HS-27A (cell line): ENCODE data around the gene RANBP9.

Source experiments
- DNase-seq: peaks from one replicate; pipeline ENCODE4 v3.0.0-alpha.2; 2012; ENCODE audit warnings: low read depth, missing footprints

RANBP9 gene

GRCh38 chr6:13653296-13653695 is 58.3 kb downstream of the RANBP9 start:
- DNase-seq: no peak

GRCh38 chr6:13649393-13649792 is 62.2 kb downstream of the RANBP9 start:
- no peak for DNase-seq

- DNase-seq: no peak
Observed at GRCh38 chr6:13648850-13649249, 62.8 kb downstream of the RANBP9 start.

- no peak for DNase-seq
Observed at GRCh38 chr6:13643125-13643524, 68.5 kb downstream of the RANBP9 start.

- DNase-seq: no peak
Observed at GRCh38 chr6:13641315-13641714, 70.3 kb downstream of the RANBP9 start.

DNA sequence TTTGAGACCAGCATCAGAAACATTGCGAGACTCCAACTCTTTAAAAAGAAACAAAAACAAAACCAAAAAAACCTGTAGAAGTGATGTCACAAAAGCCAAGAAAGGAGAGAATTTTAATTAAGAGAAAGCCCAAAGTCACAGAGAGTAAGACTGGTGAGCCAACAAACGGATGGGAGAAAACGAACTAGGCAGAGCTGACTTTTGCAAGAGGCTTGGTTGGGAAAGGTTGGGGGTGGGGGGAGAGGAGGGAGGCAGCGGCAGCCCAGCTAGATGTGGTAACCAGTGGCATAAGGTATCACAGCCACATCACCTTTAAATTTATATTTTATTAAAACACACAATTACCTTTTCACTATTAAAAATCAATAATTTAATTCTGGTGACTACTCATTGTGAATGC is 73.0 kb downstream of the RANBP9 start:
- no peak for DNase-seq

GRCh38 chr6:13638014-13638413 is 73.6 kb downstream of the RANBP9 start:
- DNase-seq: no peak

- no peak for DNase-seq
Observed at GRCh38 chr6:13635948-13636658, 75.5 kb downstream of the RANBP9 start.

- no peak for DNase-seq
Observed at GRCh38 chr6:13633343-13633742, 78.3 kb downstream of the RANBP9 start.

DNA sequence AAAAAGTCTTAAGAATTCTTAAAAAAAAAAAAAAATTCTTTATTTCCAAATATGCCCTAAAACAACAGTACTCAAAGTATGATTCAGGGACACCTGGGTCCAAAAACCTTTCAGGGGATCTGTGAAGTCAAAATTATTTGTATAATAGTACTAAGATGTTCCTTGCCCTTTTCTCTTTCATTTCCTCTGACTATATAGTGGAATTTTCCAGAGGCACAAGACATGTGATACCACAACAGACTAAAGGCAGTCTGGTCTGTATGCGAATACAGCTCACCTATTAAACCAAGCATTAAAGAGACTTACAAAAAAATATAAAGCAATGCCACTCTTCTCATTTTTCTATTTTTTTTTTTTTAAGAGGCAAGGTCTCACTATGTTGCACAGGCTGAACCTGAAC is 81.1 kb downstream of the RANBP9 start:
- DNase-seq: no peak

DNA sequence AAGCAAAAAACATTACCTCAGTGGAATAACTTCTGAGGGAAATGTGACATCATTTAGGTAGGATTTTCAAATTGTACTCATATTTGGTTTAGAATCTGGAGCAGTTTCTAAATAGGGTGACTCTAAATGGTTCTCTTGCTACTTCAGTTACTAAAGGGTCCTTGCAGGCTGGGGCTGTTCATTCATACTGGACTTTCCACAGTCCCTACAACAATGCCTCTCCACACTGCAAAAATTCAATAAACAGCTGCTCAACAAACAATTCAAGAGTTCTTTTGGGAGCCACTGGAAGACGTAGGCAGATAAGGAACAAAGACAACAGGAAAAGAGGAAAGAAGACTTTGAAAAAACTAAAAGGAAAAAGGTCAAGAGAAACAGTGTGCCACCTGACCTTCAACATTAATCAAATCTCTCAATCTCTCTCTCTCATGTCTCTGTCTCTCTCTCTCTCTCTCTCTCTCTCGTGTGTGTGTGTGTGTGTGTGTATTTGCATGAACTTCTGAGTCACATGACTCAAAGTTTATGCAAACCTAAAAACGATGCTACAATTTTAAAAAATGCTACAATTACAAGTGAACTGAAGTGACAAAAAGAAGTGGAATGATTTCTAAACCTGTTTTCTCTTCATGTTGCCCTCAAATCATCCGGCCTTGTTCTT is 82.0 kb downstream of the RANBP9 start:
- DNase-seq: no peak

DNA sequence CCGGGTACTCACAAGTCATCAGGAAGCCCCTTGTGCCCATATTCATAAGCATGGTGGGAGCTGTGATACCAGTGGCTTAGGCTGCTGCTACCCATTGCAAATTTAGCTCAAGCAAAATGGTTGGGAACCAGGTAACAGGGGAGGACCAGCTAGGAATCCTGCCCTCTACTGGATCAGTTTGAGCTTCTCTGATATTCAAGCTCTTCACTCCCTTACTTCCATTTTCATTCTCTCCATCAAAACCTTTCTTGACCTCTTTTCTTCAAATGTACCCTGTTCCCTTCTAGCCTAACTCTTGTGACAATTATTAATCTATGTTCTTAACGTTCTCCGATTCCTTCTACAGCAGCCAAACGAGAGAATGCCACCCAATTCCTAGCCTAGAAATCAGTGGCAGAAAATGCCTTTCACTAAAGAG is 86.8 kb downstream of the RANBP9 start:
- no peak for DNase-seq

DNA sequence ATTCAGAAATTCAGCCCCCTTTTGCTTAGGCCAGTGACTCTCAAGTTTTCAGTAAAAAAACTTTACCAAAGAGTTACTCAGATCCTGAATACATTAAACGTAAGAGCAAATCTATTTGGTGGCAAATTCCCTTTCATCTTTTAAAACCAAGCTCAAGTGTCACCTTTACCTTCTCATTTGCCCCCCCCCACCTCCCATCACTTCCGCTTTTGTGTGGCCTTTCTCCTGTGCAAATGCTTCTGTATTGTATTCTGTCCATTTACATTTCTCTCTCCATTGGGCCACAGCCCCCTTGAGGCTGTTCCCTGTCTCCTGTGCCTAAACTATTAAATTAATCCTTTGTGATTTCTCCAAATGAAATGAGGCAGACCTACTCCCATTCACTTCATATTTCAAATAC is 94.6 kb downstream of the RANBP9 start:
- no peak for DNase-seq

GRCh38 chr6:13615792-13616120 is 95.9 kb downstream of the RANBP9 start:
- peak; percentile 31 for DNase-seq

DNA sequence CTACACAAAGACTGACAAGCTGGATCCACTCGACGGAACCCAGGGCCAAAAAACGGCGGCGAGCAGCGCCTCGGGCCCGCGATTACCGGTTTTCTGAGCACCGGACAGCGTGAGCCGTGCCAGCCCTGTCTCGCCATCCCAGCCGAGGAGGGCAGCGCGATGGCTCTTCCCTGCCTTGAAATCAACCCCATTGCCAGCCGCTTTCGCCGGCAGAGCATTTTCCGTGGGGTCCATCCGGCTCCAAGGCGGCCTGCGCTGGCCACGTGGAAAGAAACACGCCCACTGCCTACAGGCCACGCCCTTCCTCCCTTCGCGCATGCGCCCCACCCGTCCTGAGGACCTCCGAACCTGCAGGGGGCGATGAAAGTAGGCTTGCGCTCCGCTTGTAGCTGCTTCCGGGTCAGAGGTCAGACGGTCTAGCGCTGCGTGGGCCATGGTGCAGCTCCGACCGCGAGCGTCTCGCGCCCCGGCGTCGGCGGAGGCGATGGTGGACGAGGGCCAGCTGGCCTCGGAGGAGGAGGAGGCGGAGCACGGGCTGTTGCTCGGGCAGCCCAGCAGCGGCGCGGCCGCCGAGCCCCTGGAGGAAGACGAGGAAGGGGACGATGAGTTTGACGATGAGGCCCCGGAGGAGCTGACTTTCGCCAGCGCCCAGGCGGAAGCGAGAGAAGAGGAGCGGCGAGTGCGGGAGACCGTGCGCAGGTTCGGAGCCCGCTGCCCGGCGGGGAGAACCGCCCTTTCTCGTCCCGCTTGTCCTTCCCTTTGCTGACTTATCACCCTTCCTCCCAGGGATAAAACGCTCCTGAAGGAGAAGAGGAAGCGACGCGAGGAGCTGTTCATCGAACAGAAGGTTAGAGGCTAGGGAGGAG is 96.5 kb downstream of the RANBP9 start, which contains the start of gene NOL7:
Gene NOL7 (plus strand): TSS at position 410 of the 866 bp plus-strand sequence. CDS start 24 bp downstream, at position 434.
- DNase-seq: peak; percentile 97

DNA sequence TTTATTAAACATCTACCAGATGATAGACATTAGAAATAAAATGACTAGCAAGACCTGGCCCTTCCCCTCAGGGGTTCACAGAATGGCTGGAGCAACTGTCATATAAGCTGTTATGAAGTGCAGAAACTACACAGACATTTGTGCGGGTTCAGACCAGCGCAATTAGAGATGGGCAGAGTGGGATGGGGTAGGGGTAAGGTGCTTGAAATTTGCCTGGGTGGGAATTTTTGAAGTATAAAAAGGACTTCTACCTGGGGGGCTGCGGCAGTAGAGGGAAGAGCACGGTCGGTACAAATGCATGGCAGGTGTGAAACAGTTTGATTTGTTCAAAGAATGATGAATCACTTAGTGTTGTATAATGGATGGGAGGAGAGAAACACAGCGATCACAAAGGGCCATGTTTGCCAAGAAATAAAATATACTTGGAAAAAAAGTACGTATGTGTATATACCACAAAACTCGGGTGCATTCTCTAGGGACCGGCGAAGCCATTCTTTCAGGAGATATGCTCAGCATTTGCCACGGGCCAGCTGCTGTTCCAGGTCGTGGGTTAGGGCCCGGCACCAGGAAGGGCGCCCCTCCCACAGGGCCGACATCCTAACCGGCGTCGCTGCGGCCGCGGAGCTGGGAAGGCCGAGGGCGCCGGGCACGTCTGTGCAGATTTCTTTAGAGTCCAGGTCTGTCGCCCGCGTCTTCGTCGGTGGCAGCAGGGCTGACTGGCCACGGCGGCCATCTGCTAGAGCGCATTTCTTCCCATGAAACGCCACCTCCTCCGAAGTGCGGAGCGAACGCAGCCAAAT is 97.3 kb downstream of the RANBP9 start:
- peak; percentile 30 for DNase-seq

- no peak for DNase-seq
Observed at GRCh38 chr6:13613029-13613594, 98.5 kb downstream of the RANBP9 start.

GRCh38 chr6:13611715-13612114 is 99.9 kb downstream of the RANBP9 start:
- no peak for DNase-seq

GRCh38 chr6:13605634-13606033 is 106.0 kb downstream of the RANBP9 start:
- no peak for DNase-seq

- no peak for DNase-seq
Observed at GRCh38 chr6:13604546-13605416, 106.9 kb downstream of the RANBP9 start.

GRCh38 chr6:13604135-13604534 is 107.5 kb downstream of the RANBP9 start:
- no peak for DNase-seq
